H1 (cell line): ENCODE measurements around the gene GALNTL6. TPM values are rescaled to one million over a fixed set of nuclear protein-coding genes. Genes with fewer than 3 reads are reported as not detected.

Experiments
- CTCF ChIA-PET: fragments of 300-600 bp; sonication (Branson Sonifier 250); formaldehyde crosslinking; loops from one replicate; lab custom pipeline; 2021; ENCODE audit not compliant: partially characterized antibody; lab: Charles Lee
- POLR2A ChIA-PET: fragments of 300-600 bp; sonication (Branson Sonifier 250); formaldehyde crosslinking; loops from one replicate; lab custom pipeline; 2021; ENCODE audit warnings: inconsistent platforms; ENCODE audit not compliant: partially characterized antibody; lab: Charles Lee
- DNase-seq, 2 experiments: peaks; one replicate each; pipeline versions ENCODE4 v3.0.0 to v3.0.0-alpha.2; 2010 to 2022; ENCODE audit warnings: low spot score in 2 of 2, low read depth in 1 of 2, mixed read lengths in 1 of 2
- FAIRE-seq: peaks from 2 replicates; lab custom pipeline; 2011; peaks lifted over from hg19 to GRCh38; lab: Jason Lieb, UNC
- H2AFZ ChIP-seq: 2 replicates; pipeline ENCODE4 v1.8.1; 2012; ENCODE audit warnings: low read length, inconsistent platforms
- H2AK5ac ChIP-seq: 2 replicates; pipeline ENCODE4 v1.6.1; 2013; ENCODE audit warnings: low read depth, low read length
- H2BK120ac ChIP-seq: replicated peaks from 2 replicates; pipeline ENCODE3; 2013; ENCODE audit warnings: low read depth, low read length, inconsistent platforms
- H2BK12ac ChIP-seq: 2 replicates; pipeline ENCODE4 v1.6.1; 2013; ENCODE audit warnings: low read depth, low read length
- H2BK15ac ChIP-seq: 2 replicates; pipeline ENCODE4 v1.6.1; 2013; ENCODE audit warnings: low read length
- H2BK20ac ChIP-seq: 2 replicates; pipeline ENCODE4 v1.6.1; 2013; ENCODE audit warnings: low read length
- H2BK5ac ChIP-seq: 2 replicates; pipeline ENCODE4 v1.6.1; 2013; ENCODE audit warnings: low read depth, low read length
- H3K14ac ChIP-seq: 2 replicates; pipeline ENCODE4 v1.6.1; 2013; ENCODE audit warnings: inconsistent platforms; ENCODE audit not compliant: insufficient read length
- H3K18ac ChIP-seq: 2 replicates; pipeline ENCODE4 v1.6.1; 2013; ENCODE audit warnings: low read length; ENCODE audit errors: extremely low read depth
- H3K23ac ChIP-seq: 2 replicates; pipeline ENCODE4 v1.6.1; 2013; ENCODE audit warnings: inconsistent platforms; ENCODE audit not compliant: insufficient read length
- H3K23me2 ChIP-seq: 2 replicates; pipeline ENCODE4 v1.6.1; 2013; ENCODE audit warnings: low read depth, low read length
- H3K27ac ChIP-seq: 2 replicates; pipeline ENCODE4 v1.6.1; 2011; ENCODE audit warnings: low read depth, low read length, inconsistent platforms
- H3K27me3 ChIP-seq, 4 experiments: replicated peaks in 1 of 4; 1 replicate in 1 of 4; 2 replicates in 3 of 4; pipeline versions ENCODE4 v1.6.1 to v1.8.1; 2011 to 2013; ENCODE audit warnings: low read length in 3 of 4, mild to moderate bottlenecking in 3 of 4, inconsistent platforms in 2 of 4, mixed read lengths in 2 of 4, moderate library complexity in 1 of 4; ENCODE audit not compliant: control insufficient read depth in 3 of 4, insufficient read depth in 3 of 4; ENCODE audit errors: extremely low read depth in 1 of 4
- H3K36me3 ChIP-seq, 4 experiments: 2 replicates each; pipeline versions ENCODE4 v1.6.1 to v1.8.1; 2011 to 2013; ENCODE audit warnings: mild to moderate bottlenecking in 4 of 4, low read length in 3 of 4, moderate library complexity in 2 of 4, control low read depth in 1 of 4, inconsistent platforms in 1 of 4; ENCODE audit not compliant: insufficient read depth in 4 of 4, control insufficient read depth in 2 of 4
- H3K4ac ChIP-seq: replicated peaks from 2 replicates; pipeline ENCODE3; 2013; ENCODE audit warnings: low read length, low read depth, mixed read lengths, inconsistent platforms; ENCODE audit not compliant: insufficient read length
- H3K4me1 ChIP-seq, 4 experiments: replicated peaks in 1 of 4; 1 replicate in 1 of 4; 2 replicates in 3 of 4; pipeline versions ENCODE4 v1.6.1 to v1.8.1; 2011 to 2013; ENCODE audit warnings: low read length in 3 of 4, inconsistent platforms in 2 of 4, mixed read lengths in 1 of 4; ENCODE audit not compliant: insufficient read depth in 4 of 4, control insufficient read depth in 3 of 4
- H3K4me2 ChIP-seq, 2 experiments: 2 replicates each; pipeline versions ENCODE4 v1.6.1 to v1.8.1; 2011 to 2013; ENCODE audit warnings: low read depth in 2 of 2, low read length in 2 of 2, control low read depth in 1 of 2, inconsistent platforms in 1 of 2, mild to moderate bottlenecking in 1 of 2; ENCODE audit not compliant: insufficient read depth in 1 of 2
- H3K4me3 ChIP-seq, 4 experiments: fragments of 200-600, 300-600 bp in 1 of 4; sonication (generic), shearing (Covaris generic), sonication (Bioruptor Twin) in 1 of 4; 2 replicates each; pipeline versions ENCODE4 v1.5.1 to v1.8.1; 2011 to 2016; ENCODE audit warnings: low read length in 4 of 4, low read depth in 3 of 4, control low read depth in 2 of 4, inconsistent platforms in 2 of 4, mild to moderate bottlenecking in 2 of 4, mixed read lengths in 1 of 4, moderate library complexity in 1 of 4; ENCODE audit not compliant: insufficient read depth in 2 of 4; ENCODE audit errors: extremely low read depth in 1 of 4
- H3K56ac ChIP-seq: replicated peaks from 2 replicates; pipeline ENCODE3; 2013; ENCODE audit warnings: low read depth, mild to moderate bottlenecking, mixed read lengths, low read length, inconsistent platforms; ENCODE audit not compliant: insufficient read length
- H3K79me1 ChIP-seq: 2 replicates; pipeline ENCODE4 v1.6.1; 2013; ENCODE audit warnings: low read depth, low read length, control low read depth
- H3K79me2 ChIP-seq, 2 experiments: 2 replicates each; pipeline versions ENCODE4 v1.6.1 to v1.8.1; 2012 to 2013; ENCODE audit warnings: low read length in 2 of 2, mild to moderate bottlenecking in 2 of 2, inconsistent platforms in 1 of 2; ENCODE audit not compliant: insufficient read depth in 2 of 2, control insufficient read depth in 1 of 2
- H3K9ac ChIP-seq, 4 experiments: replicated peaks in 1 of 4; 1 replicate in 1 of 4; 2 replicates in 3 of 4; pipeline versions ENCODE4 v1.6.1 to v1.8.1; 2011 to 2013; ENCODE audit warnings: low read depth in 3 of 4, low read length in 3 of 4, control low read depth in 2 of 4, mild to moderate bottlenecking in 2 of 4, moderate library complexity in 2 of 4, inconsistent platforms in 1 of 4; ENCODE audit errors: extremely low read depth in 1 of 4
- H3K9me3 ChIP-seq, 2 experiments: 2 replicates each; pipeline versions ENCODE4 v1.6.1 to v1.8.1; 2012 to 2013; ENCODE audit warnings: mild to moderate bottlenecking in 2 of 2, moderate library complexity in 2 of 2, control low read depth in 1 of 2, inconsistent platforms in 1 of 2, low read depth in 1 of 2, low read length in 1 of 2, mixed read lengths in 1 of 2; ENCODE audit not compliant: insufficient read depth in 2 of 2
- H4K20me1 ChIP-seq, 2 experiments: replicated peaks in 1 of 2; 2 replicates each; pipeline versions ENCODE3 to v1.8.1; 2011 to 2013; ENCODE audit warnings: inconsistent platforms in 2 of 2, low read length in 2 of 2, mild to moderate bottlenecking in 1 of 2; ENCODE audit not compliant: insufficient read depth in 2 of 2, control insufficient read depth in 1 of 2
- H4K5ac ChIP-seq: 2 replicates; pipeline ENCODE4 v1.6.1; 2013; ENCODE audit warnings: low read length, low read depth, mixed read lengths, inconsistent platforms; ENCODE audit not compliant: insufficient read length
- H4K8ac ChIP-seq: 2 replicates; pipeline ENCODE4 v1.8.0; 2013; ENCODE audit warnings: mild to moderate bottlenecking, moderate library complexity, low read length, inconsistent platforms; ENCODE audit not compliant: insufficient read depth; ENCODE audit errors: extremely low read depth
- H4K91ac ChIP-seq: replicated peaks from 2 replicates; pipeline ENCODE3; 2013; ENCODE audit warnings: low read length, mixed read lengths, inconsistent platforms; ENCODE audit not compliant: insufficient read length
- EP300 ChIP-seq, 2 experiments: IDR thresholded peaks; 1 replicate in 1 of 2; 2 replicates in 1 of 2; pipeline ENCODE4 v1.6.1; 2011 to 2012; ENCODE audit warnings: low read depth in 2 of 2, low read length in 2 of 2, mild to moderate bottlenecking in 2 of 2, borderline replicate concordance in 1 of 2, inconsistent platforms in 1 of 2, moderate library complexity in 1 of 2
- KDM4A ChIP-seq: IDR thresholded peaks from one replicate; pipeline ENCODE4 v1.7.1; 2012; ENCODE audit warnings: low read depth, mild to moderate bottlenecking, moderate library complexity, low read length, inconsistent platforms; ENCODE audit not compliant: severe bottlenecking
- PHF8 ChIP-seq: fragments of 200-600 bp; sonication (generic); conservative IDR thresholded peaks from 2 replicates; pipeline ENCODE4 v1.7.1; 2012; ENCODE audit warnings: low read depth, mild to moderate bottlenecking, inconsistent platforms, low read length, moderate library complexity
- WGBS, 2 experiments: shearing (Covaris generic) in 1 of 2; methylation state at CpG; one replicate each; pipeline versions ENCODE4 v1.1.6 to v1.1.7; 2013 to 2015; ENCODE audit warnings: low lambda C conversion rate in 2 of 2, mixed read lengths in 2 of 2, inconsistent platforms in 1 of 2, low coverage in 1 of 2, missing lambda C conversion rate in 1 of 2; ENCODE audit not compliant: insufficient replicate concordance in 2 of 2, insufficient coverage in 1 of 2, insufficient read length in 1 of 2; ENCODE audit errors: extremely low coverage in 1 of 2, missing lambda C conversion rate in 1 of 2; 5-methylcytosine and 5-hydroxymethylcytosine counted together
- polyA plus RNA-seq, 7 experiments: library from polyadenylated mRNA; depleted of rRNA in 3 of 7; stranded (reverse) in 5 of 7; unstranded in 2 of 7; fragments of >200 nt in 5 of 7; fragments of 200-250 nt in 2 of 7; gene quantifications; 1 replicate in 5 of 7; 2 replicates in 1 of 7; 4 replicates in 1 of 7; pipeline versions ENCODE4 v1.2.1 to v1.2.3, GENCODE V29; 2011 to 2013; ENCODE audit warnings: missing spikeins in 2 of 7, mixed read lengths in 2 of 7
- total RNA-seq: library from RNA; stranded (reverse); fragmentation: NEBNext Ultra II Directional; extraction: Animal tissue kit (Norgen Biotek cat#: 25700); gene quantifications from 2 replicates; pipeline ENCODE4 v1.2.1, GENCODE V29; 2021

GALNTL6 gene
- total and polyA plus RNA-seq, 2 of the 8 experiments (the other 6 are each of a cell fraction or from before 2014, with no cell fraction given) = 0.03 to 0.32 TPM

DNA sequence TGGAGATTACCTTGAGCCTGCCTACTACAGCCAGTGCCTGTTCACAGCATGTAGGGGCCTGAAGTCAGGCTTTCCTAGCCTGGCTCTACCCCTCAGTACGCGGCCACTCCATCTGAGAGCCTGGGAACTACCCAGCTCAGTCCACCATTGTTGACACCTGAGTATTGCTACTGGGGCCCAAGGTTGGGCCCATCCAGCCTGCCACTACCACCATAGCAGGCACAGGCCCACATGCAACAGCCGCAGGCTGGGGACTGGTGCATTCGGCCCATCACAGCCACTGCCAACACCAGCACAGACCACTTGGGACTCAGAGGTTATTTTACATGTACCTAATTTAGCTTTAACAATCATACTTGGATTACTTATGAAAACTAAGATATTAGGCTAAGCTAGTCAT is 314.0 kb downstream of the GALNTL6 start:
- no peaks in the 10 kb centered on the region for H3K9me3 ChIP-seq

More for the DNA sequence above, 314.0 kb downstream of the GALNTL6 start:
- DNase-seq (no peak), FAIRE-seq (no peak)
- Histone ChIP-seq H4K91ac (no peak overlapping the region), H4K5ac (no peak overlapping the region), H2BK20ac (no peak overlapping the region), H4K20me1 (no peaks in the 10 kb centered on the region), H3K27ac (no peak overlapping the region), H3K18ac (no peak overlapping the region; the same call in 1 of the 2 replicates), H2BK12ac (no peak overlapping the region), H3K79me1 (no peaks in the 10 kb centered on the region), H3K79me2 (no peaks in the 10 kb centered on the region), H3K9ac (no peak overlapping the region), H3K4me2 (no peak overlapping the region), H2AK5ac (no peak overlapping the region), H2BK5ac (no peak overlapping the region), H3K23ac (no peak overlapping the region), H2BK120ac (no peak overlapping the region), H3K56ac (no peak overlapping the region), H3K4me1 (no peaks in the 10 kb centered on the region), H3K23me2 (no peaks in the 10 kb centered on the region), H3K4me3 (no peak overlapping the region), H3K36me3 (no peaks in the 10 kb centered on the region)
- POLR2A ChIA-PET = no interaction called here
- WGBS, 2 experiments = 89% methylated on average over 4 of the region's 4 CpGs; no CpG with 5 or more reads in 1 of the 2 experiments
- CTCF ChIA-PET = no interaction called here
- TF ChIP-seq KDM4A (no peak), EP300 (IDR thresholded peaks at IDR 0.05; ENCODE audit: borderline replicate concordance in 1 of 2, low read depth in 2 of 2, low read length in 2 of 2) (no peak), PHF8 (no peak)
- TF ChIP-seq, all 59 proteins: peak for 0
- no peak overlapping the region for H4K8ac ChIP-seq
- H3K14ac ChIP-seq = no peak overlapping the region
- no peak overlapping the region for H2BK15ac ChIP-seq
- H2AFZ ChIP-seq = no peak overlapping the region
- H3K4ac ChIP-seq = no peak overlapping the region
- no peaks in the 10 kb centered on the region for H3K27me3 ChIP-seq
